C4-2B (cell line): ENCODE results near the gene FAM83F.

Source experiments
- H3K27ac ChIP-seq: fragments of 450-650 bp; 2 replicates; pipeline ENCODE4 v1.5.1; 2017
- CTCF ChIP-seq: fragments of 450-650 bp; conservative IDR thresholded peaks from 2 replicates; pipeline ENCODE4 v1.5.1; 2017; ENCODE audit warnings: mild to moderate bottlenecking
- ZFX ChIP-seq: fragments of 450-650 bp; IDR thresholded peaks from 2 replicates; pipeline ENCODE4 v1.6.1; 2017

FAM83F gene

GRCh38 chr22:40046126-40046525, 51.4 kb downstream of the FAM83F start:
- H3K27ac ChIP-seq = no peak overlapping the region
- TF ChIP-seq ZFX (no peak), CTCF (no peak)

GRCh38 chr22:40050258-40050657, 55.5 kb downstream of the FAM83F start:
- TF ChIP-seq CTCF (no peak), ZFX (no peak)

GRCh38 chr22:40051322-40051721, 56.6 kb downstream of the FAM83F start:
- TF ChIP-seq CTCF = no peak
- TF ChIP-seq ZFX = no peak
- no peak overlapping the region for H3K27ac ChIP-seq

More at GRCh38 chr22:40050258-40050657, 55.5 kb downstream of the FAM83F start:
- no peak overlapping the region for H3K27ac ChIP-seq

- no peak overlapping the region for H3K27ac ChIP-seq
- TF ChIP-seq CTCF (no peak), ZFX (no peak)
Observed at GRCh38 chr22:40053460-40053859, 58.7 kb downstream of the FAM83F start.

- TF ChIP-seq CTCF = no peak
- no peak for TF ChIP-seq ZFX
- no peak overlapping the region for H3K27ac ChIP-seq
Observed at GRCh38 chr22:40054486-40054885, 59.7 kb downstream of the FAM83F start.

GRCh38 chr22:40055143-40055883, 60.6 kb downstream of the FAM83F start:
- no peak overlapping the region for H3K27ac ChIP-seq
- TF ChIP-seq CTCF (no peak), ZFX (no peak)

GRCh38 chr22:40056154-40056553, 61.4 kb downstream of the FAM83F start:
- H3K27ac ChIP-seq = no peak overlapping the region
- no peak for TF ChIP-seq ZFX
- TF ChIP-seq CTCF = no peak
